WTC11 (cell line): ENCODE results near the gene PHOSPHO2. TPM values are rescaled to one million over a fixed set of nuclear protein-coding genes. Genes with fewer than 3 reads are reported as not detected.
"Not testable (repeated sequence)": the region's sequence is repeated elsewhere in the genome, so short reads cannot be mapped to it uniquely, and the experiment has no call there.

Source experiments
- ATAC-seq: fragments of 200-7000 bp; cut with Tn5 transposase; 2 replicates; pipeline ENCODE4 v1.10.0; 2021; ENCODE audit warnings: mild to moderate bottlenecking, moderate library complexity
- CTCF ChIA-PET: fragments of 300-600 bp; sonication (Branson Sonifier 250); formaldehyde crosslinking; loops from one replicate; lab custom pipeline; 2021; ENCODE audit warnings: antibody characterized with exemption; lab: Charles Lee
- POLR2A ChIA-PET: fragments of 350-600 bp; sonication (Branson Sonifier 250); formaldehyde crosslinking; loops from one replicate; lab custom pipeline; 2021; ENCODE audit warnings: antibody characterized with exemption; lab: Charles Lee
- DNase-seq: peaks from one replicate; pipeline ENCODE4 v3.0.0; 2021; ENCODE audit warnings: low spot score
- H3K27ac Mint-ChIP-seq: 2 replicates; pipeline ENCODE4 v1.8.0; 2021; ENCODE audit warnings: mixed read lengths
- H3K27me3 Mint-ChIP-seq: 2 replicates; pipeline ENCODE4 v1.8.0; 2021; ENCODE audit warnings: low read depth, mild to moderate bottlenecking, moderate library complexity, mixed read lengths
- H3K36me3 Mint-ChIP-seq: 2 replicates; pipeline ENCODE4 v1.8.0; 2021; ENCODE audit warnings: mixed read lengths
- H3K4me1 Mint-ChIP-seq: 2 replicates; pipeline ENCODE4 v1.8.0; 2022; ENCODE audit warnings: mixed read lengths
- H3K4me3 Mint-ChIP-seq: 2 replicates; pipeline ENCODE4 v1.8.0; 2021; ENCODE audit warnings: mild to moderate bottlenecking, moderate library complexity, mixed read lengths
- H3K9me3 Mint-ChIP-seq: 2 replicates; pipeline ENCODE4 v1.8.0; 2021; ENCODE audit warnings: mixed read lengths
- ATF3 ChIP-seq: sonication (generic); formaldehyde crosslinking; conservative IDR thresholded peaks from 2 replicates; pipeline ENCODE4 v1.8.1; 2022; ENCODE audit warnings: mild to moderate bottlenecking, missing genetic modification reagents
- CBFB ChIP-seq: sonication (generic); formaldehyde crosslinking; IDR thresholded peaks from 2 replicates; pipeline ENCODE4 v1.8.1; 2022; ENCODE audit warnings: mild to moderate bottlenecking, low read depth, missing genetic modification reagents
- CREB1 ChIP-seq: sonication (generic); formaldehyde crosslinking; IDR thresholded peaks from 2 replicates; pipeline ENCODE4 v1.8.0; 2023; ENCODE audit warnings: mild to moderate bottlenecking, missing genetic modification reagents
- EMX1 ChIP-seq: fragments of 250-450 bp; sonication (Bioruptor Pico); IDR thresholded peaks from 2 replicates; pipeline ENCODE4 v1.8.0; 2021; ENCODE audit warnings: mild to moderate bottlenecking
- HMGA2 ChIP-seq: fragments of 250-450 bp; sonication (Bioruptor Pico); IDR thresholded peaks from 2 replicates; pipeline ENCODE4 v1.4.0; 2021; ENCODE audit warnings: mild to moderate bottlenecking, moderate library complexity
- IRF1 ChIP-seq: sonication (generic); formaldehyde crosslinking; IDR thresholded peaks from 2 replicates; pipeline ENCODE4 v1.8.0; 2023; ENCODE audit warnings: missing genetic modification reagents
- NR3C1 ChIP-seq: sonication (generic); formaldehyde crosslinking; conservative IDR thresholded peaks from 2 replicates; pipeline ENCODE4 v1.8.1; 2023; ENCODE audit warnings: low read depth, mild to moderate bottlenecking, missing genetic modification reagents
- PREB ChIP-seq: sonication (generic); formaldehyde crosslinking; IDR thresholded peaks from 2 replicates; pipeline ENCODE4 v1.8.1; 2022; ENCODE audit warnings: mild to moderate bottlenecking, missing genetic modification reagents, moderate library complexity, borderline replicate concordance
- TP53 ChIP-seq: sonication (generic); formaldehyde crosslinking; IDR thresholded peaks from 2 replicates; pipeline ENCODE4 v1.8.1; 2023; ENCODE audit warnings: mild to moderate bottlenecking, missing genetic modification reagents
- ZNF121 ChIP-seq: sonication (generic); formaldehyde crosslinking; IDR thresholded peaks from 2 replicates; pipeline ENCODE4 v1.8.0; 2023; ENCODE audit warnings: missing genetic modification reagents
- ZNF281 ChIP-seq: sonication (generic); formaldehyde crosslinking; IDR thresholded peaks from 2 replicates; pipeline ENCODE4 v1.8.0; 2023; ENCODE audit warnings: mild to moderate bottlenecking, missing genetic modification reagents
- ZNF671 ChIP-seq: fragments of 250-450 bp; sonication (Bioruptor Pico); IDR thresholded peaks from 2 replicates; pipeline ENCODE4 v1.8.0; 2021; ENCODE audit warnings: mild to moderate bottlenecking
- ZSCAN18 ChIP-seq: fragments of 250-450 bp; sonication (Bioruptor Pico); IDR thresholded peaks from 2 replicates; pipeline ENCODE4 v2.1.2; 2022; ENCODE audit warnings: mild to moderate bottlenecking, moderate library complexity
- total RNA-seq: library from RNA; stranded (reverse); gene quantifications from 3 replicates; pipeline ENCODE4 v1.2.3, GENCODE V29; 2021

The PHOSPHO2 gene
- total RNA-seq, 1 experiment from 2014 or later = 6.1 TPM

- Mint-ChIP-seq H3K36me3 (no peaks in the 10 kb centered on the region; the same call in 1 of the 2 replicates), H3K27ac (no peak overlapping the region), H3K9me3 (peaks cover 18% of the 10 kb centered on the region), H3K4me1 (peaks cover 22% of the 10 kb centered on the region), H3K4me3 (no peak overlapping the region), H3K27me3 (peaks cover 8% of the 10 kb centered on the region; the same call in 1 of the 2 replicates)
- POLR2A ChIA-PET = no interaction called here
- CTCF ChIA-PET = interaction anchor here (1.8 kb wide), 1 partner anchor 203 kb away, joined by 3 read pairs; the partner anchor contains the start of gene BBS5
- no peak for TF ChIP-seq EMX1
- no peak for TF ChIP-seq CBFB (CRISPR knock-in tag)
- TF ChIP-seq ZSCAN18 = no peak
- no peak for TF ChIP-seq NR3C1 (CRISPR knock-in tag)
- TF ChIP-seq ATF3 (CRISPR knock-in tag) = no peak
- TF ChIP-seq ZNF281 (CRISPR knock-in tag) = no peak
- TF ChIP-seq TP53 (CRISPR knock-in tag) = no peak
- no peak for TF ChIP-seq CREB1
- no peak for TF ChIP-seq PREB (CRISPR knock-in tag)
- no peak; the same call in 1 of the 2 replicates for ATAC-seq
- no peak for DNase-seq
These were observed 11.2 kb upstream of the PHOSPHO2 start for GRCh38 chr2:169683054-169683424.

- TF ChIP-seq IRF1 (CRISPR knock-in tag) = no peak
- TF ChIP-seq ZNF671 (CRISPR knock-in tag) = no peak
- TF ChIP-seq ZNF121 (CRISPR knock-in tag) = no peak
- ATAC-seq = peak; percentile 63
- no peak for DNase-seq
- peaks cover 22% of the 10 kb centered on the region for H3K4me1 Mint-ChIP-seq
- H3K27ac Mint-ChIP-seq = no peak overlapping the region
- H3K27me3 Mint-ChIP-seq = peaks cover 11% of the 10 kb centered on the region; the same call in 1 of the 2 replicates
- POLR2A ChIA-PET = no interaction called here
- peaks cover 5% of the 10 kb centered on the region for H3K36me3 Mint-ChIP-seq
- peaks cover 23% of the 10 kb centered on the region for H3K9me3 Mint-ChIP-seq
- CTCF ChIA-PET = interaction anchor here (1.8 kb wide), 1 partner anchor 204 kb away, joined by 3 read pairs; the partner anchor contains the start of gene BBS5
- no peak overlapping the region for H3K4me3 Mint-ChIP-seq
These were observed 10.7 kb upstream of the PHOSPHO2 start for GRCh38 chr2:169683425-169684134.

- H3K27me3 Mint-ChIP-seq = peaks cover 11% of the 10 kb centered on the region; the same call in 1 of the 2 replicates
- ATAC-seq = no peak
- peaks cover 27% of the 10 kb centered on the region for H3K9me3 Mint-ChIP-seq
- peaks cover 22% of the 10 kb centered on the region for H3K4me1 Mint-ChIP-seq
- H3K36me3 Mint-ChIP-seq = peaks cover 9% of the 10 kb centered on the region
- no peak overlapping the region for H3K27ac Mint-ChIP-seq
- TF ChIP-seq HMGA2 (CRISPR knock-in tag) = no peak
- TF ChIP-seq, all 79 proteins: peak for 0
- DNase-seq = no peak
- CTCF ChIA-PET = interaction anchor here (1.8 kb wide), 1 partner anchor 205 kb away, joined by 3 read pairs; the partner anchor contains the start of gene BBS5
- no peak overlapping the region for H3K4me3 Mint-ChIP-seq
- POLR2A ChIA-PET = no interaction called here
These were observed 10.1 kb upstream of the PHOSPHO2 start for GRCh38 chr2:169684135-169684565.

GRCh38 chr2:169684712-169685111, 9.6 kb upstream of the PHOSPHO2 start:
- H3K36me3 Mint-ChIP-seq, H3K4me3 Mint-ChIP-seq, H3K27ac Mint-ChIP-seq, DNase-seq, CTCF ChIA-PET, POLR2A ChIA-PET, ATAC-seq: not testable (repeated sequence)
- peaks cover 30% of the 10 kb centered on the region for H3K9me3 Mint-ChIP-seq
- H3K4me1 Mint-ChIP-seq = peaks cover 22% of the 10 kb centered on the region
- peaks cover 11% of the 10 kb centered on the region; the same call in 1 of the 2 replicates for H3K27me3 Mint-ChIP-seq

GRCh38 chr2:169686825-169687224, 7.4 kb upstream of the PHOSPHO2 start:
- CTCF ChIA-PET = interaction anchor here (0.5 kb wide), 1 partner anchor 10 kb away, joined by 3 read pairs; no protein-coding TSS in a partner anchor
- DNase-seq, H3K4me3 Mint-ChIP-seq, ATAC-seq, H3K27ac Mint-ChIP-seq, POLR2A ChIA-PET, H3K36me3 Mint-ChIP-seq: not testable (repeated sequence)
- peaks cover 17% of the 10 kb centered on the region for H3K4me1 Mint-ChIP-seq
- peaks cover 25% of the 10 kb centered on the region for H3K9me3 Mint-ChIP-seq
- H3K27me3 Mint-ChIP-seq = peaks cover 11% of the 10 kb centered on the region

- Mint-ChIP-seq H3K9me3 (peaks cover 25% of the 10 kb centered on the region), H3K27me3 (peaks cover 11% of the 10 kb centered on the region)
- CTCF ChIA-PET, DNase-seq, H3K4me3 Mint-ChIP-seq, POLR2A ChIA-PET, ATAC-seq, H3K4me1 Mint-ChIP-seq, H3K36me3 Mint-ChIP-seq, H3K27ac Mint-ChIP-seq: not testable (repeated sequence)
These were observed 6.3 kb upstream of the PHOSPHO2 start for GRCh38 chr2:169687943-169688342.
